ENCODE results near the gene SUCLG2.

SUCLG2 gene

DNA sequence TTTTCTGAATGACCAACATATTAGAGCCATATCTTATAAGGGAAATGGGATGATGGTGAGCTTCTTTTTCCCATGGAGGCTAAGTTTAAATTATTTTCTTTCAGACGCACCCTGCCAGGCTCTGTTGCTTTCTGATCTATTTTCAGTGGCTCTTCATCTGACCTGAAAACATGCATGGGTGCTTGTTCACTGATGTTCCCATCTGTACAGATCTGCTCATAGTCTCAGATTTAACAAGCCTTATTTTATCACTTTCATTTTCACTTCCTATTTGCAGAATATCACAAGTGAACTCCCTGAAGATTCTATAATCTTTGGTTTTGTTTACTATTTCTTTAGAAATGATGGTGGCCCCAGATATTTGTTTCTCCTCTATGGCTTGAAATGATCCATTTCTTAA, 31.1 kb upstream of the SUCLG2 start:
- H3K4me3 ChIP-seq (replicated peaks; ENCODE audit: insufficient read depth, low read length): no peak overlapping the region
- H3K27me3 ChIP-seq (ENCODE audit: insufficient read depth, poor library complexity, severe bottlenecking): no peaks in the 10 kb centered on the region
- TF ChIP-seq CTCF (IDR thresholded peaks at IDR 0.05; ENCODE audit: insufficient read depth, low read length) (no peak), REST (IDR thresholded peaks at IDR 0.05; ENCODE audit: insufficient replicate concordance, low read depth) (no peak), SPI1 (IDR thresholded peaks at IDR 0.05; ENCODE audit: borderline replicate concordance, low read depth) (no peak), GABPA (IDR thresholded peaks at IDR 0.05; ENCODE audit: low read depth) (no peak), POLR2AphosphoS5 (IDR thresholded peaks at IDR 0.05; ENCODE audit: low read depth) (no peak)
- no peak for DNase-seq (ENCODE audit: low read depth in 1 of 2, low spot score in 1 of 2)
- no peak overlapping the region for H3K27ac ChIP-seq (replicated peaks)

DNA sequence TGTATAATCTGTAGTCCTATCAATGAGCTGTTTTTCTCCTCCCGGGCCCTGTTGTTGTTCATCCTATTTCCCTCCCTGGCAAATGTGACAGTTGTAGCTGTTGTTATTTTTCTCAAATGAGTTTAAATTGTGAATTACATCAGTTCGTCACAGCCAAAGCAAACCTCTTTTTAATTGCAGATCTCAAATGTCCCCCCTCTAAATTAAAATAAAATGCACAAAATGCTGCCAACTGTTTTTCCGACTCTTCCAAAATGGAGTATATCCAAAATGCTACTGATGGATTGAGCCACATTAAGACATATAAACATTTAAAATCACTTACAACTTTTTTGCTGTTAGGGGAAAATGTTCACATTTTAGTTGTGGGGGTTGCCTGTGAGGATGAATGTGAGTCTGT, 29.8 kb upstream of the SUCLG2 start:
- Histone ChIP-seq H3K27me3 (ENCODE audit: insufficient read depth, poor library complexity, severe bottlenecking) (no peaks in the 10 kb centered on the region), H3K4me3 (replicated peaks; ENCODE audit: insufficient read depth, low read length) (no peak overlapping the region), H3K27ac (replicated peaks) (no peak overlapping the region)
- no peak for DNase-seq (ENCODE audit: low read depth in 1 of 2, low spot score in 1 of 2)
- TF ChIP-seq GABPA (IDR thresholded peaks at IDR 0.05; ENCODE audit: low read depth) (no peak), CTCF (IDR thresholded peaks at IDR 0.05; ENCODE audit: insufficient read depth, low read length) (no peak), REST (IDR thresholded peaks at IDR 0.05; ENCODE audit: insufficient replicate concordance, low read depth) (no peak), SPI1 (IDR thresholded peaks at IDR 0.05; ENCODE audit: borderline replicate concordance, low read depth) (no peak), POLR2AphosphoS5 (IDR thresholded peaks at IDR 0.05; ENCODE audit: low read depth) (no peak)

DNA sequence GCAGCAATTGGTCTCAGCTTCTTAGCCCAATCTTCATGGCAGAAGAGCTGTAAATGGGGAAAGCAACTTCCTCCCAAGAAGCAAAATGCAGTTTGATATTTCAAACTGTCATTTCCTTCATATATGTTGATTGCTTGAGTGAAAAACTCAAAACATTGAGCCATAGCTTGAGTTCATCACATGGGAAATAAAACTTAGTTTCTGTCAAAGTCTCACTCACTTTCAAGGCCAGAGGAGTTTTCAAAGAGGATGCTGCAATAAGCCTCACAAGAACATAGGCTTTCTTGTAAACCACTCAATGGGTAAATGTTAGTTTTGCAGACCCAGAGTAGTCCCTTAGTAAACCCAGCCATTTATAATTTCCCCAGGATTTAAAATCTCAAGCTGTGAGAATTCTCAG, 29.1 kb upstream of the SUCLG2 start:
- TF ChIP-seq CTCF (IDR thresholded peaks at IDR 0.05; ENCODE audit: insufficient read depth, low read length) (no peak), GABPA (IDR thresholded peaks at IDR 0.05; ENCODE audit: low read depth) (no peak), REST (IDR thresholded peaks at IDR 0.05; ENCODE audit: insufficient replicate concordance, low read depth) (no peak), POLR2AphosphoS5 (IDR thresholded peaks at IDR 0.05; ENCODE audit: low read depth) (no peak), SPI1 (IDR thresholded peaks at IDR 0.05; ENCODE audit: borderline replicate concordance, low read depth) (no peak)
- H3K27ac ChIP-seq (replicated peaks): no peak overlapping the region
- H3K4me3 ChIP-seq (replicated peaks; ENCODE audit: insufficient read depth, low read length): no peak overlapping the region
- H3K27me3 ChIP-seq (ENCODE audit: insufficient read depth, poor library complexity, severe bottlenecking): no peaks in the 10 kb centered on the region
- DNase-seq (ENCODE audit: low read depth in 1 of 2, low spot score in 1 of 2): no peak

Data from HL-60 (cell line).